ENCODE data around the gene GRK3.

DNA sequence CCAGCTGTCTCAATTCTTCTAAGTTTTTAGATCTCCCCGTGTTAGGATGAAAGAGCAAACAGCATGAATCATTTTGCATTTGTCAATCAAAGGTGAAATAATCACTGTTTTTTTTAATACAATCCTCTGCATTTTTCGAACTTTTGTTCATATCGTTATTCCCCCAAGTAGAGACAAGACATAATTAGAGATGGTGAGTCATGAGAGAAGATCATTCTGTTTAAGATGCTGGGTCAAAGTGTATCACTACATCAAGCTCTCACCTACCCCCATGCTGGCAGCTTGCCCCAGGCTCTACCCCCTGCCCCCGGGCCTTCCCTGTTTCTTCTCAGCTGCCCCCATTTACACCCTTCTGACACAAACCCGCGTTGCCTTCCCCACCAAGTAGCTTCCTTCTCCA lies 147.0 kb downstream of the GRK3 start:
- no peak for TF ChIP-seq MXI1 (IDR thresholded peaks at IDR 0.05; ENCODE audit: low read depth, low read length)
- no peak for TF ChIP-seq YY1 (IDR thresholded peaks at IDR 0.05; ENCODE audit: low read depth, low read length)
- no peak for TF ChIP-seq BCL11A (IDR thresholded peaks at IDR 0.05; ENCODE audit: low read depth, low read length)
- TF ChIP-seq, protein P1, sequence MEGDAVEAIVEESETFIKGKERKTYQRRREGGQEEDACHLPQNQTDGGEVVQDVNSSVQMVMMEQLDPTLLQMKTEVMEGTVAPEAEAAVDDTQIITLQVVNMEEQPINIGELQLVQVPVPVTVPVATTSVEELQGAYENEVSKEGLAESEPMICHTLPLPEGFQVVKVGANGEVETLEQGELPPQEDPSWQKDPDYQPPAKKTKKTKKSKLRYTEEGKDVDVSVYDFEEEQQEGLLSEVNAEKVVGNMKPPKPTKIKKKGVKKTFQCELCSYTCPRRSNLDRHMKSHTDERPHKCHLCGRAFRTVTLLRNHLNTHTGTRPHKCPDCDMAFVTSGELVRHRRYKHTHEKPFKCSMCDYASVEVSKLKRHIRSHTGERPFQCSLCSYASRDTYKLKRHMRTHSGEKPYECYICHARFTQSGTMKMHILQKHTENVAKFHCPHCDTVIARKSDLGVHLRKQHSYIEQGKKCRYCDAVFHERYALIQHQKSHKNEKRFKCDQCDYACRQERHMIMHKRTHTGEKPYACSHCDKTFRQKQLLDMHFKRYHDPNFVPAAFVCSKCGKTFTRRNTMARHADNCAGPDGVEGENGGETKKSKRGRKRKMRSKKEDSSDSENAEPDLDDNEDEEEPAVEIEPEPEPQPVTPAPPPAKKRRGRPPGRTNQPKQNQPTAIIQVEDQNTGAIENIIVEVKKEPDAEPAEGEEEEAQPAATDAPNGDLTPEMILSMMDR (IDR thresholded peaks at IDR 0.05 in 2 of 3, conservative IDR thresholded peaks at IDR 0.05 in 1 of 3; ENCODE audit: control insufficient read depth in 2 of 3, extremely low read depth in 1 of 3, insufficient read depth in 1 of 3, low read depth in 3 of 3, low read length in 3 of 3): no peak
- TF ChIP-seq RAD21 (IDR thresholded peaks at IDR 0.05; ENCODE audit: insufficient read depth, low read depth, low read length): no peak
- no peak for TF ChIP-seq TAF1 (IDR thresholded peaks at IDR 0.05; ENCODE audit: borderline replicate concordance, low read depth, low read length)
- no peak for TF ChIP-seq ZZZ3 (IDR thresholded peaks at IDR 0.05; ENCODE audit: control insufficient read depth, insufficient read length, low read depth)
- TF ChIP-seq EP300 (IDR thresholded peaks at IDR 0.05; ENCODE audit: borderline replicate concordance in 1 of 2, control insufficient read depth in 1 of 2, low read depth in 2 of 2, low read length in 2 of 2): no peak
- no peak for TF ChIP-seq STAT3 (IDR thresholded peaks at IDR 0.05; ENCODE audit: low read depth, low read length)

Measured in GM12878 (cell line).